Inferior parietal cortex (tissue), 1 donor: ENCODE data around the gene OLFML2A.
A peak's percentile ranks its signal among the peaks of the same experiment; 100 is the strongest.

Experiments used
- DNase-seq: peaks from one replicate; pipeline ENCODE4 v3.0.0-alpha.2; 2016; ENCODE audit errors: extremely low spot score

Gene OLFML2A

DNA sequence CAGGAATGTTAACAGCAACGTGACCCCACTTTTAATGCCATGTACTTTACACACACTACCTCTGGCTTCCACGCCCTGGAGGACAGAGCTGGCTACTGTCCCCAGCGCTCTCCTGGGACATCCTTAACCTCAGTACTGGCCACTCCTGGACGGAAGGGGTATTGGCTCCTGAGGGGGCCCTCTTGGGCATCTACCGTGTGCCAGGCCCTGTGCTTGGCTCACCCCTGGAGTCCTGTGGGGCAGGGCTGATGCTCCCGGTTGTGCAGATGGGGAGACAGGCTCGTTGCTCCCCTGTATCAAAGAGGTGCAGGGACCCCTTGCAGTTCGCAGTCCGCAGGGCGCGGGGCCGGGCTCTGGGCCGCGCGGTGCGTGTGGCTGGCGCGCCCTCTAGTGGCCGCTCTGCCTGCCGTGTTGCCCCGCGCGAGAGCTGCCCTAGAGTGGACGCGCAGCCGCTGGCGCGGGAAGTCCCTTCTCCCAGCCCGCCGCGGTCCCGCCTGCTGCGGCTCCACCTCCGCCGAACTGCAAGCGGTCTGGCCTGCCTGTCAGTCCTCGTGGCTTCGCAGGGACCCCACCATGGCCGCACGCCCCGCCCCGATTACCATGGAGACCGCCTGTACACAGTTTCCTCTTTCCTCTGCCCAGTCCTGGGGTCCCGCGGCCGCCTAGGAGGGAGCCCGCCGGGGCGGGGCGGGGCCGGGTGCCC, 76.0 kb downstream of the OLFML2A start, which contains the start of gene WDR38:
Gene WDR38, plus strand, starts transcription at position 632 of the 703 bp plus-strand sequence. CDS start 72 bp downstream, outside the sequence.
- peak; percentile 73 for DNase-seq

DNA sequence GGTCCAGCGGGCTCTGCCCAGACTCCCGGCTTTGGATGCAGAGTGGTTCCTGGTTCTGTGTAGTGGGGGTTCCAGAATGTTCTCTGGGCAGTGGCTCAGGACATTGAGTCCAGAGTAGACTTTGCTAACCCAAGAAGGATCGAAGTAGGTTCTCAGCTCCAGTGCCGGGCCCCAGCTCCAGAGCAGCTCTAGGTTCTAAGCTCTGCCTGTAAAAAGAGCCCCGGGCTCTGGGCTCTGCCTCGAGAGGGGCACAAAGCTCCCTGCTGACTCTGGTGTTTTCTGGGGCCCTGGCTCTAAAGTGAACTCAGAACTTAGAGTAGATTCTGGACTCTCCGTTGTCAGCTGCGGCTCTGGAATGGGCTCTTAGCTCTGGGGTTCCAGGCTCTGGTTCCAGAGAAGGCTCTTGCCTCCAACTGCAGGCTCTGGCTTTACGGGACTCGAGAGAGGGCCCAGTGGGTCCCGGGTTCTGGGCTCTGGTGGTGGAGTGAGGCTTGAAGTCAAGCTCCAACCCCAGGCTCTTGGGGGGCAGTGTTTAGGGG, 76.7 kb downstream of the OLFML2A start:
- DNase-seq = no peak

DNA sequence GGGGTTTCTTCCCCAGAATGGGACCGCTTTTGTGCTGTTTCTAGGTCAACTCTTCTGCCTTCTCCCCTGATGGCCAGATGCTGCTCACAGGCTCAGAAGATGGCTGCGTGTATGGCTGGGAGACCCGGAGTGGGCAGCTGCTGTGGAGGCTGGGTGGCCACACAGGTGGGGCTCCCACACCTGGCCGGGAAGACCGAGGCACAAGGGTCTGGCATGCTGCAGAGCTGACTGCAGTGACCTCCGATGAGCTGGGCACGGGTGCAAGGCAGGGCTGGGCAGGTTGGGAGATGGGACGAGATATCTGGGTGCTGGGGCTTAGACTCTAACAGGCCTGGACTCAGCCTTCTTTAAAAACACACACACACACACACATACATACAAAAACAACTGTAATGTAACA, 77.2 kb downstream of the OLFML2A start:
- DNase-seq = no peak

DNA sequence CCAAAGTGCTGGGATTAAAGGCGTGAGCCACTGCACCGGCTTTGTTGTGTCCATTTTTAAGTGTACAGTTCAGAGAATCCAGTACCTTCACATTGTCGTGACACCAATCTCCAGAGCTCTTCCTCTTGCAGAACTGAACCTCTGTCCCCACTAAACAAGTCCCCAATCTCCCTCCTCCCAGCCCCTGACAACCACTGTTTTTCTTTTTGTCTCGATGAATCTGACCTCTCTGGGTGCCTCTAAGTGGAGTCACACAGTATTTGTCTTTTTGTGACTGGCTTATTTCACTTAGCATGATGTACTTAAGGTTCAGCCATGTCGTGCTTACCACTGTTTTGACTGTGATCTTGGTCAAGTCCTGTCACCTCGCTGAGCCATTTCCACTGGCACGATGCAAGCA, 77.9 kb downstream of the OLFML2A start:
- DNase-seq = no peak

DNA sequence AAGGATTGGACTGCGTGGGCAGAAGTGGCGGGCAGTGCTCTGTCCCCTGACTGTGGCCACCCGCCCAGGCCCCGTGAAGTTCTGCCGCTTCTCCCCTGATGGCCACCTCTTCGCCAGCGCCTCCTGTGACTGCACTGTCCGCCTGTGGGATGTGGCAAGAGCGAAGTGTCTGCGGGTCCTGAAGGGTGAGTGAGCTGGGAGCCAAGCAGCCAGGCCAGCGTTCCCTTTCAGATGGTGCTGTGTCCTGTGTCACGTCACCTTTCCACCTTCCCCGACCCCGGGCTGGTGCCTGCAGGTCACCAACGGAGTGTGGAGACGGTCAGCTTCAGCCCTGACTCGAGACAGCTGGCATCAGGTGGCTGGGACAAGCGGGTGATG, 78.6 kb downstream of the OLFML2A start:
- DNase-seq = no peak

DNA sequence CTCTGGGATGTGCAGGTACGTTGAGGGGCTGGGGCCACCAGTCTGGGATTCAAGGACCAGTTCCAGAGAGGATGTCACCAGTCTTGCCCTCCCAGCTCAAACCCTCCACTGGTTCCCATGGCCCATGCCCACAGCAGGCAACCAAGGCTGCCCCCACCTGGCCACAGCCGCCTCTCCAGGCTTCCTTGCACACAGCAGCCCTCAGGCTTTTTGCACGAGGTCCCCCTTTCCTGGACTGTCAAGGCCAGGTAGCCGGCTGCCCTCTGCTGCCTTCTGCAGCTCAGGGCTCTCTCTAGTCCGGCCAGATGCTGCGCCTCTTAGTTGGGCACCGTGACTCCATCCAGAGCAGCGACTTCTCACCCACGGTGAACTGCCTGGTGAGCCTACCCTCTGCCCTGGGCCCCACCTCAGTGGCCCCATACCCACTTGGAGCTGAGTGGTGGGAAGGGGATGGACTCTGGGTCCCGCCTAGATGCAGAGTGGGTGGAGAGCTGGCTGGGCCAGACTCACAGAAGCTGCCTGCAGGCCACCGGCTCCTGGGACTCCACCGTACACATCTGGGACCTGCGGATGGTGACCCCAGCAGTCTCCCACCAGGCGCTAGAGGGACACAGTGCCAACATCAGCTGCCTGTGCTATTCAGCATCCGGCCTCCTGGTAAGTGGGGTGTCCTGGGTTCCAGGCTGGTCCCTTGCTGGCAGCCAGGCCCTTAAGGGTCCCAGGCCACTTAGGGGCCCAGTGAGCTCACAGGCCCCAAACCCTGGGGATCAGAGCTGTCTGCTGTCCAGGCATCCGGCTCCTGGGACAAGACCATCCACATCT, 79.2 kb downstream of the OLFML2A start:
- no peak for DNase-seq

DNA sequence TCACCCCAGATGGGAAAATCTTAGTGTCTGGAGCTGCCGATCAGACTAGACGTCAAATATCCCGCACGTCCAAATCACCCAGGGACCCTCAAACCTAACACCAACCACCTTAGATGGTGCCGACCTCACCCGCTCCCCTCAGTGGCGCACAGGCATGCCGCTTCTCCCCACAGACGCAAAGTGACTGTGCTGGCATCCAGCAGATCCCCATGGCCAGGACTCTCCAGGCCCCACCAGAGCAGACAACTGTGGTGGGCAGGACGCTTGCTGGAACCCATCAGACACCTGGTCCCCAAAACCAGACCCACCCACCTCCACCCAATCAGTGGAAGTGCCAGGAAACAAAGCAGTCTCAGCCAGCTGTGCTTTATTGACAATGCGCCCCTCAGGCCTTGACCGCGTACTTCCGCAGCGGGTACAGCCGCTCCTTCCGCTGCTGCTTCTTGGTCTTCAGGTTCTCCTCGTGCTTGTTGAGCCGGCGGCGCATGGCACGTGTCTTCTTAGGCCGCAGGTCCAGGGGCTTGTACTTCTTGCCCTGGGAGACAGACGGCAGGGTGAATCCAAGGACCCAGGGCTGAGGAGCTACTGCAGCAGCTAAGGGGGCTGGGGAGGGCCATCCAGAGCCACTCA, 80.7 kb downstream of the OLFML2A start:
- no peak for DNase-seq

DNA sequence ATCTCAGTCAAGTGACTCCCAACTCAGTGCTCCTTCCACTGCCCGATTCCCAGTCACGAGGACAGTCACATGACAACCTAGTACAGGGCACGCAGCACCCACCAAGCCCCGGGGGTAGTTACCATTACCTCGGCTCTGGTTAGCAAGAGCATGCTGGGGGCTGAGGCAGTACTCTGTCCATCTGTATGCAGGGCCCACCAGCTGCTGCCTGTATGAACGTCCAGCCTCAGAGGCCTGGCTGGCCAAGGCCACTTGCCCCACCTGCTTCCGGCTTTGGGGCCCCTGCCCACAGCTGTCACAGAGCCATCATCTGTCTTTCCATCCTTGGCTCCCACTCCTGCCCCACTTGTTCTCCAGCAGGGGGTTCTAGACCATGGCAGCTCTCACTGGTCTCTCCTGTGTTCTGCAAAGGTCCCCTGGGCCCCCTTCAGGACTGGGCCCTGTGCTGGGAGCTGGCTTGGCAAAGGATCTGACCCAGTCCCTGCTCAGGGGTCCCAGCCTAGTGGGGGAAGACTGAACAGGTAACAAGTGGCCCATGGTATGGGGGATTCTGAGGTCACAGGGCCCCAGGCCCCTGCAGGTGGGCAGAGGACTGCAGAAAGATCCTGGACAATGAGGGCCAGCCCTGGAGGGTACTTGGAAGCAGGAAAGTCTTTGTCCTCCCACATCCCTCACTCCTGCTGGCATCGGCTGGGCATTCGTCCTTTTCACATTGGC, 81.6 kb downstream of the OLFML2A start:
- no peak for DNase-seq

DNA sequence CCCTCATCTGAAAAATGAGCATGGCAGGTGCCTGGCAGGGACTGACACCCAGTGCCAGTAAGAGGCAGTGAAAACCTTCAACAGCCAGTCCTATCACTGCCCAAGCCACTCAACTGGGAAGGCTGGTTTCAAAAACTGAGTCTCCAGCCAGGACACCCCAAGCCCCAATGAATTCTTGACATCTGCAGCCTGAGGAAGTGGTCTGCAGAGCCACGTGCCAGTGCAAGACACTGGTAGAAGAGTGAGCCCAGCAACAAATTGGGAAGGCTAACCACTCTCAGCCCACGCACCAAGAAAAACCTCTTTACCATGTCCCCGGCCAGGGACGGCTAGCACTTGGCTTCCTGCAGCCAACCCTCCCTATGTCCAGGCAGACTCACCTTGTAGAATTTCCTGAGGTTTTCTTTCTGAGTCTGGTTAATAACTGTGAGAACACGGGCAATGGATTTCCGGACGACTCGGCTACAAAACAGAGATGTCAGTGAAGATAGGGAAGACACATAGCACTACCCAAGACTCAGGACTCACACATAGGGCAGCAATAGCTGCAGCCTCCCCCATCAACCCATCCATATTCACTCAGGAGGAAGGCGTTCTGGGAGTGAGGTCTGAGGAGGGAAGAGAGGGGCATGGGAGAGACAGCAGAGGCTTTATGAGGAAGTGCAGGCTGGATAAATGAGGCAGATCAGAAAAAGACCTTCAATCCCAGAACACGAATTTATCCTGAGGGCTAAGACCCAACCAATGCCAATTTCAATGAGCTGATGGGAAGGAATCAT, 83.1 kb downstream of the OLFML2A start:
- no peak for DNase-seq

DNA sequence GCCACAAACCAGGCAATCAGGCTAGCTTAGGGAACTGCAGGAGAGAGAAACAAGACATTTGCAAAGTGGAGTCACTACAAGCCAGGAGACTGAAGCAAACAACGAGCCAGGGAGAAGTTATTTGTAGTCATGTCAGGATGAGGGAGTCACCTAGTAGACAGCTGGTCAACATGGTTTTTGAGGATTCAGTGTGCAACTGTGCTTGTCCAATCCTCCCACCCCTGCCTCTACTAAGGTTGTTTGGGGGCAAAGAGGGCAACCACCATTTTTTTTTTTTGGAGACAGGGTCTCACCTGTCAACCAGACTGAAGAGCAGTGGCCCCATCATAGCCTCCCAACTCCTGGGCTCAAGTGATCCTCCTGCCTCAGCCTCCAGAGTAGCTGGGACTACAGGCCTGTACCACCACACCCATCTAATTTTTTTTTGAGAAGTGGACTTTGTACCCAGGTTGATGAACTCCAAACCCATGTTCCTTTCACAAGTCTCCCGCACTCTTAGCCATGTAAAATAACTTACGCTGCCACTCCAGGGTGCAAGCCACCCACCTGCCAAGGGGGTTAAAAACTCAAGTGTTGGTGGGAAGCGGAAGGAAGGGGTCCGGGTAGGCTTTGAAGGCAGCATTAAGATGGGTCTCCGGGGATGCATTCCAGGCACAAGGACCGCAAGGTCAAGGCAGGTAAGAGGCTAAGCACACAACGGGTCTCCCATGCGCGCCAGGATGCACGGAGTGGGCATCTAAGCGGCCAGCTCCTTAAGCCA, 83.8 kb downstream of the OLFML2A start:
- no peak for DNase-seq

DNA sequence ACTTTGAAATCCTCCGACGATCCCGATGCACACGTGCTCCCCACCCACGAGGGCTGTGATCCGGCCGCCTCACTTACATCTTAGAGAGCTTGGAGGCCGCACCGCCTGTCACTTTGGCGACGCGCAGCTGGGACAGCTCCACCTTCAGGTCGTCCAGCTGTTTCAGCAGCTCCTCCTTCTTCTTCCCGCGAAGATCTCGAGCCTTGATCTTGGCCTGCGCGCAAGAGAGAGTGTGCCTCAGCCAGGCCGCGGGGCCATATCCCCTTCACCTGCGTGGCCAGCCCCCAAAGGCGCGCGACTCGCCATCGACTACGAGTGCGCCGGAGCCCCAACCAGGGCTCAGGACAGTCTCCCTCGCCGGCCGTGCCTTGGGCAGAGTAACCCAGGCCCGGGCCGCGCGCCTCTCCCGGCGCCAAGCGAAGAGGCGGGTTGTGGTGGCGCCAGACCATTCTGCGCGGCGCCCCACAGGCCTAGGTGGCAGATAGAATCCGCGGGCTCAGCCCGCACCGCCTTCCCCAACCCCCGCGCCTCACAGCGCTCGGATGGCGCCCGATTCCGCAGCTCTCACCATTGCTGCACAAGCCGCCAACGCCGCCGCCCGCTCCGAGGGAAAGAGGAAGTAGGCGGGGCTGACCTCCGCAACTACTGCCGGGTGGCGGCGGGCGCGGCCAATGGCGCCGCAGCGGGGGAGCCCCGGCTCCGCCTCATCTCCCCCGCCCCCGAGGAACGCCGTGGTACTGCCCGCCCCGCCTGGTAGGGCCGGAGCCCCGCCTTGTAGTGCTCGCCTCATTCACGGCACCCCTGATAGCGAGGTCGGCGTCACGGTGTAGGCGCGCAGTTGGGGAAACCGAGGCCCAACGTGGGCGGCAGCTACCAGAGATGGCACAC, 84.7 kb downstream of the OLFML2A start, which contains the start of the genes ARPC5L and RPL35:
Gene ARPC5L, plus strand, starts transcription at position 789 of the 888 bp plus-strand sequence. CDS start 7,161 bp downstream, outside the sequence.
Gene RPL35, minus strand, starts transcription at position 616 of the 888 bp plus-strand sequence. Its CDS starts 45 bp downstream, at position 571.
- DNase-seq = peak; percentile 92

DNA sequence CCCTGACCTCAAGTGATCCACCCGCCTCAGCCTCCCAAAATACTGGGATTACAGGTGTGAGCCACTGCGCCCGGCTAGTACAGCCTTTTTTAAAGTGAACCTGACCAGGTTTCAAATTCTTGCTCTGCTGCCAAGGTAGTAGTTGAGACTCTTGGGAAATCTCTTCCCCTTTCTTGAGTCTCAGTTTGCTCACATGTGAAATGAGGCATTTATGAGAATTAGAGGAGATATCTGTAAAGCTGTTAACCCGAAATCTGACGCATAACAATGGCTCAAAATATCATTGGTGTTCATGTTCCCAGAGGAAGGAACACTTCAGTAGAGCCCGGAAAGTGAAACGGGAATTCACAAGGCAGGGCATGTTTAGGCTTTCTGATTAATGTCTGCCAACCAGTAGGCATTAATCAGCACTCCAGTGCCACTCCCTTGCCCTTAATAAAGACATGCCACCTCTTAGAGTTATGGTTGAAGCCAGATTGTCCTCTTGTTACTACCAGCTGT, 86.5 kb downstream of the OLFML2A start:
- no peak for DNase-seq
